Measurements from ENCODE around the gene EMILIN2. TPM values are rescaled to one million over a fixed set of nuclear protein-coding genes. Genes with fewer than 3 reads are reported as not detected.

The EMILIN2 gene
- total and polyA plus RNA-seq, 9 of the 15 experiments (the other 6 are each of a cell fraction or from before 2014, with no cell fraction given) = 0.01 to 0.40 (median 0.19) TPM

- TF ChIP-seq C11orf30 (IDR thresholded peaks at IDR 0.05; ENCODE audit: low read depth) (no peak), HEY1 (CRISPR knock-in tag; IDR thresholded peaks at IDR 0.05; ENCODE audit: borderline replicate concordance) (no peak), ARNT (IDR thresholded peaks at IDR 0.05) (no peak), CTBP1 (IDR thresholded peaks at IDR 0.05; ENCODE audit: borderline replicate concordance) (0 out of 2 replicates have a peak, but pooled peaks have one; percentile 21), RBM15 (IDR thresholded peaks at IDR 0.05; ENCODE audit: insufficient read depth, low read length) (no peak), SUPT5H (IDR thresholded peaks at IDR 0.05) (no peak), GATAD2B (IDR thresholded peaks at IDR 0.05; ENCODE audit: borderline replicate concordance) (0 out of 2 replicates have a peak, but pooled peaks have one; percentile 28), ZNF3 (CRISPR knock-in tag; IDR thresholded peaks at IDR 0.05) (no peak), ZBTB8A (IDR thresholded peaks at IDR 0.05; ENCODE audit: partially characterized antibody) (no peak), ZFP36 (IDR thresholded peaks at IDR 0.05; ENCODE audit: low read depth, low read length, partially characterized antibody) (peak; percentile 53), ZNF764 (CRISPR knock-in tag; IDR thresholded peaks at IDR 0.05; ENCODE audit: low read depth) (no peak), RCOR1 (IDR thresholded peaks at IDR 0.05; ENCODE audit: borderline replicate concordance in 1 of 2, low read depth in 2 of 2, low read length in 2 of 2) (peak in 1 of 2 experiments; percentile 45; a peak in 1 of 4 replicates), MBD1 (CRISPR knock-in tag; IDR thresholded peaks at IDR 0.05) (no peak), GATA2 (CRISPR knock-in tag; IDR thresholded peaks at IDR 0.05) (peak; percentile 16; the same call in 1 of the 2 replicates), MNT (conservative IDR thresholded peaks at IDR 0.05) (no peak), MYC (IDR thresholded peaks at IDR 0.05; ENCODE audit: low read depth, low read length) (no peak), MYC (CRISPR knock-in tag; IDR thresholded peaks at IDR 0.05; ENCODE audit: borderline replicate concordance, low read depth) (no peak), ZNF766 (CRISPR knock-in tag; conservative IDR thresholded peaks at IDR 0.05) (no peak), TSC22D4 (tag; IDR thresholded peaks at IDR 0.05) (0 out of 2 replicates have a peak, but pooled peaks have one; percentile 8), POU5F1 (IDR thresholded peaks at IDR 0.05; ENCODE audit: borderline replicate concordance, low read depth, low read length, partially characterized antibody) (no peak), BACH1 (tag; IDR thresholded peaks at IDR 0.05) (no peak), MYBL2 (IDR thresholded peaks at IDR 0.05; ENCODE audit: low read depth) (no peak), MYBL2 (CRISPR knock-in tag; IDR thresholded peaks at IDR 0.05; ENCODE audit: borderline replicate concordance) (no peak), TAL1 (IDR thresholded peaks at IDR 0.05) (no peak), SETDB1 (IDR thresholded peaks at IDR 0.05; ENCODE audit: low read length) (no peak), CBFA2T2 (conservative IDR thresholded peaks at IDR 0.05) (peak; percentile 39; the same call in 1 of the 2 replicates), CBFA2T3 (IDR thresholded peaks at IDR 0.05) (peak; percentile 68)
These were observed 1.7 kb downstream of the EMILIN2 start (continued) for GRCh38 chr18:2848247-2849246.
